NCI-H2107 (cell line): ENCODE results near the gene NANOS2.
"Not testable (repeated sequence)": the region's sequence is repeated elsewhere in the genome, so short reads cannot be mapped to it uniquely, and the experiment has no call there.

Source experiments
- DNase-seq: peaks from one replicate; lab custom pipeline; 2025; lab: John Stamatoyannopoulos, UW

Gene NANOS2

GRCh38 chr19:45874620-45874966 lies 40.0 kb downstream of the NANOS2 start:
- DNase-seq: no peak

DNA sequence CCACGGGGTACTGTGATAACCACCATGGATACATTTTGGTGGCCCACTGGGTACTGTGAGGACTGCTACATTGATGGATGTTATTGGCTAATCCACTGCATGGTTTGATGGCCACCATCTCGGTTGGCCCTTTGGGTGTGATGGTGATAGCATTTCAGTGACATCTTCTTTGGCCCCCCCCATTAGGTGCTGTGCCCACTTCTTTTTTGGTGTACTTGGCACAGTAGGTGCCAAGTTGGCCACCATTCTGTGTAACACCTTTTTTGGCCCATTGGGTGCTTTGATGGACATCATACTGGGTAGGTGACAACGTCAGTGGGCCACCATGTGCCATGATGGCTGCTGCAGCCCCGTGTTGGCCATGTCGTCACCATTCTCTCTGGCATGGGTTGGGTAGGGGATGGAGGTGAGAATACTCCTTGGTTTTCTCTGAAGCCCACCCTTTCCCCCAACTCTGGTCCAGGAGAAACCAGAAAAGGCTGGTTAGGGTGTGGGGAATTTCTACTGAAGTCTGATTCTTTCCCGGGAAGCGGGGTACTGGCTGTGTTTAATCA lies 41.3 kb downstream of the NANOS2 start:
- no peak for DNase-seq

DNA sequence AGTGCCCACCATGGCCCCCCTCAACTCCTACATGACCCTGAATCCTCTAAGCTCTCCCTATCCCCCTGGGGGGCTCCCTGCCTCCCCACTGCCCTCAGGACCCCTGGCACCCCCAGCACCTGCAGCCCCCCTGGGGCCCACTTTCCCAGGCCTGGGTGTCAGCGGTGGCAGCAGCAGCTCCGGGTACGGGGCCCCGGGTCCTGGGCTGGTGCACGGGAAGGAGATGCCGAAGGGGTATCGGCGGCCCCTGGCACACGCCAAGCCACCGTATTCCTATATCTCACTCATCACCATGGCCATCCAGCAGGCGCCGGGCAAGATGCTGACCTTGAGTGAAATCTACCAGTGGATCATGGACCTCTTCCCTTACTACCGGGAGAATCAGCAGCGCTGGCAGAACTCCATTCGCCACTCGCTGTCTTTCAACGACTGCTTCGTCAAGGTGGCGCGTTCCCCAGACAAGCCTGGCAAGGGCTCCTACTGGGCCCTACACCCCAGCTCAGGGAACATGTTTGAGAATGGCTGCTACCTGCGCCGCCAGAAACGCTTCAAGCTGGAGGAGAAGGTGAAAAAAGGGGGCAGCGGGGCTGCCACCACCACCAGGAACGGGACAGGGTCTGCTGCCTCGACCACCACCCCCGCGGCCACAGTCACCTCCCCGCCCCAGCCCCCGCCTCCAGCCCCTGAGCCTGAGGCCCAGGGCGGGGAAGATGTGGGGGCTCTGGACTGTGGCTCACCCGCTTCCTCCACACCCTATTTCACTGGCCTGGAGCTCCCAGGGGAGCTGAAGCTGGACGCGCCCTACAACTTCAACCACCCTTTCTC lies 42.3 kb downstream of the NANOS2 start:
- no peak for DNase-seq

- DNase-seq: no peak
These were observed 43.8 kb downstream of the NANOS2 start for GRCh38 chr19:45870798-45871197.

GRCh38 chr19:45867241-45867640 lies 47.3 kb downstream of the NANOS2 start:
- not testable (repeated sequence) for DNase-seq

GRCh38 chr19:45866400-45867176 lies 48.0 kb downstream of the NANOS2 start:
- no peak for DNase-seq

GRCh38 chr19:45865269-45865948 lies 49.2 kb downstream of the NANOS2 start:
- DNase-seq: no peak

DNA sequence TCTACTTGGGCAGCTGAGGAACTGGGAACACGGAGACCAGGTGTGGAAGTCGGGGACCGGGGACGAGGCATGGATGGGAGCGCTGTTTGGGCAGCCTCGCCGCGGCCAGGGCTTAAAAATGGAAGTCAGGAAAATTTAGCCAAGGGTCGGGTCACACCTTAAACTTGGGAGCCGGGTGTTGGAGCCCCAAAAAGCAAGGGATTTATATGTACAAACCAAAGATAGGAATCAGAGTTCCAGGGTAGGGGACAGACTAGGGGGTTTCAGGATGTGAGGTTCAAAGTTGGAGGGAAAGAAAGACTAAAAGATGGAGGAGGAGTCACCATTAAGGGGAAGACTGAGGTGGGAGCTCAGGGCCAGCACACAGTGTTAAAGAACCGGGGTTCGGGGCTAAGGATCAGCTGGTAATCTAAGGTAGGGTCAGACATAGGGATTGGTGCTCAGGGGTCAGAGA lies 49.9 kb downstream of the NANOS2 start:
- DNase-seq: no peak

DNA sequence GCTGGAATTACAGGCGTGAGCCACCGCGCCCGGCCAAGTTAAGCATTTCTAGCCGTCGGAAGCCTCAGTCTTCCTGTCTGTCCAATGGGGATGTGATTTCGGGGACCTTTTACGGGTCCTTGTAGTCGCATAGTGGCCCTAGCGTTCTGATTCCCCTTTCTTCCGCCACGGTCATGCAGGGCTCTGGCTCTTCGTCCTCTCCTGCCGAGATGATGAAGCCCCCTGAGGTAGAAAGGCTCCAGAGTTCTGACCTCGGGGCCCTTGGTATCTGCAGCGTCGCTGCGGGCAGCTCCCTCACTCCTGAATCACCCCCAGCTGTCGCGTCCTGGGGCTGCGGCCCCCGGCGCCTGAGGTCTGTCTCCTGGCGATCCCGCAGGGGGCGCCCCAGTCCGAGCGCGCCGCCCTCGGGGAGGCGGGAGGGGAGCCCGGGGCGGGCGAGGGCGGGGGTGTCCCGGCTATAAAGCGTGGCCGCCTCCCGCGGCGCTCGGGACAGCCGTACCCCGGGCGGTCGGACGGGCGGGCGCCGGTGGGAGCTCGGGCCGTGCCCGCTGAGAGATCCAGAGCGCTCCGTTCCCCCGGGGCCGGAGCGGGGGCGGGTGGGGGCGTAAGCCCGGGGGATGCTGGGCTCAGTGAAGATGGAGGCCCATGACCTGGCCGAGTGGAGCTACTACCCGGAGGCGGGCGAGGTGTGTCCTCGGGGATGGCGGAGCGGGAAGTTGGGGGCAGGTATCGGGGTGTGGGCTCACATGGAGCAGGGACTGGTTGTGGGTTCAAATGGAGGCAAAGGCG lies 50.5 kb downstream of the NANOS2 start, which contains the start of gene FOXA3:
TSS of gene FOXA3 (plus strand) at position 487 of the 789 bp plus-strand sequence. CDS start at position 618, 131 bp downstream.
- DNase-seq: no peak

DNA sequence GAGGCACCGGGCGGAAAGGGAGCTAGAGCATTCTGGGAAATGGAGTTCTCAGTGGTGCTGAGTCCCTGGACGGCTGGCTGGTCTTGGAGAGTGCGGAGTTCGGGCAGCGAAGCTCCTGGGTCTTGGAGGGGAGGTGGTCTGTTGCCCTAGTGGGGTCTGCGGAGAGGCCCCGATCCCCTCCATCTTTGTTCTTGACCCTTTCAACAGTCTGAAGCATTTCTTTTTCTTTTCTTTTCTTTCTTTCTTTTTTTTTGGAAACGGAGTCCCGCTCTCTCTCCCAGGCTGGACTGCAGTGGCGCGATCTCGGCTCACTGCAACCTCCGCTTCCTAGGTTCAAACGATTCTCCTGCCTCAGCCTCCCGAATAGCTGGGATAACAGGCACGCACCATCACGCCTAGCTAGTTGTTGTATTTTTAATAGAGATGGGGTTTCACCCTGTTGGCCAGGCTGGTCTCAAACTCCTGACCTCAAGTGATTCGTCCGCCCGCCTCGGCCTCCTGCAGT lies 51.2 kb downstream of the NANOS2 start:
- no peak for DNase-seq
